M059J (cell line): ENCODE measurements around the gene BLVRB. TPM values are rescaled to one million over a fixed set of nuclear protein-coding genes. Genes with fewer than 3 reads are reported as not detected.
"Not testable (repeated sequence)": the region's sequence is repeated elsewhere in the genome, so short reads cannot be mapped to it uniquely, and the experiment has no call there.

ENCODE experiments used
- DNase-seq: peaks from one replicate; pipeline ENCODE4 v3.0.0-alpha.2; 2012; ENCODE audit warnings: low read depth
- total RNA-seq: library from RNA; depleted of rRNA; stranded (reverse); fragments of >200 nt; shearing (Covaris generic); gene quantifications from 2 replicates; pipeline ENCODE4 v1.2.3, GENCODE V29; 2014

The BLVRB gene
- total RNA-seq, 1 experiment from 2014 or later: 135 TPM

DNA sequence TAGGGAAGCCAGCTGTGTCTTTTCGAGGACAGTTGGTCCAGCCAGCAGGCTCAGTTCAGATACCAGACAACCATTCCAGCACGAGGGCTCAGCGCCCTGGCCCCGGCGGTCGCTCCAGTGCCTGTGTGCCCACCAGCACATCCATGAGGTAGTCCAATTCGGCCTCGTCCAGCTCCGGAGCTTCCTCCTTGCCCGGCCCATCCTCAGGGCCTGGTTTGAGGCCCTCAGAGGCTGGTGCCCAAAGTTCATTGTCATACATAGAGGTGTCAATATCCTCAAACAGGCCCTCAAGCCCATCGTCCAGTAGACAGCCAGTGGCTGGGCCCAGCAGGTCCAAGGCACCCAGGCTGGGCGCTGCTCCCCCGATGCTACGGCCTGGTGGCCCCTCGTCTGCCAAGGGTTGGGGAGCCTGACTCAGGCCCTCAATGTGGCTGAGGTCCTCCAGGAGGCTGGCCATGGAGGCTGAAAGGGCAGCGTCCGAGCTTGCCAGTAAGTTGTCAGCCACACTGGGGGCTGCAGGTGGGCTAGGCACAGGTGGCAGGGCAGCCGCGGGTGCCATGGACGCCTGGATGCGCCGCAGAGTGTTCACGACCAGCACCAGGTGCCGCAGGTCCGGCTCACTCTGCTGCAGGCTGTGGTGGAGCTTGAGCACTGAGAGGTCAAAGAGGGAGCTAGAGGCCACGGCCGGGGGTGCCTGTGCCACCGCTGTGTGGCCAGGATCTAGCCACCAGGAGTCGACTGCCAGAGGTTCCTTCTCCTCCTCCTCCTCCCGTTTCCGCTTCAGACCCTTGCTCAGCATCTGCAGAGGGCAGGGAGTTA is 42.6 kb downstream of the BLVRB start:
- no peak for DNase-seq

DNA sequence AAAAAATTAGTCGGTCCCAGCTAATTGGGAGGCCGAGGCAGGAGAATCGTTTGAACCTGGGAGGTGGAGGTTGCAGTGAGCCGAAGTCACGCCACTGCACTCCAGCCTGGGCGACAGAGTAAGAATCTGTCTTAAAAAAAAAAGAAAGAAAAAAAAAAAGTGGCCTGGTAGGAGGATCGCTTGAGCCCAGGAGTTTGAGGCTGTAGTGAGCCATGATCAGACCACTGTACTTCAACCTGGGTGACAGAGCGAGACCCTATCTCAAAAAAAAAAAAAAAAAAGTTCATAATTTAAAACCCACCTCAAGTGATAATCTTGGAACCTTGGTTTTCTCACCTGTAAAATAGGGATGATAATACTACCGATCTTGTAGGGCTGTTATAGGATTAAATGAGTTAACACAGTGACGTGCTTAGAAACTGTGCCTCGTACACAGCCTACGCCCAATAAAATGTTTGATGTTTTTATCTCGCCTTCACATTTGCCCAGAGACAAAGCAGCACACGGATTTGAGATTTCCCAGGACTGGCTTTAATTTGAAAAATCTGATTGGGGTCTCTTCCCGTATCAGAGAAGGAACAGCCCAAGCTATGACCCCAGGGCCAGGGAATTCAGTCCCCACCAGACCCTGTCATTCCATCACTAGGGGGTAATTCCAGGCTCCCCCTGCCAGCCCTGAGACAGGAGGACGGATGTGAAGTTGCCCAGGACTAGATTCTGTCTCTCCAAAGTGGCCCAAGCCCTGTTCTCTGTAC is 43.4 kb downstream of the BLVRB start:
- DNase-seq: no peak

DNA sequence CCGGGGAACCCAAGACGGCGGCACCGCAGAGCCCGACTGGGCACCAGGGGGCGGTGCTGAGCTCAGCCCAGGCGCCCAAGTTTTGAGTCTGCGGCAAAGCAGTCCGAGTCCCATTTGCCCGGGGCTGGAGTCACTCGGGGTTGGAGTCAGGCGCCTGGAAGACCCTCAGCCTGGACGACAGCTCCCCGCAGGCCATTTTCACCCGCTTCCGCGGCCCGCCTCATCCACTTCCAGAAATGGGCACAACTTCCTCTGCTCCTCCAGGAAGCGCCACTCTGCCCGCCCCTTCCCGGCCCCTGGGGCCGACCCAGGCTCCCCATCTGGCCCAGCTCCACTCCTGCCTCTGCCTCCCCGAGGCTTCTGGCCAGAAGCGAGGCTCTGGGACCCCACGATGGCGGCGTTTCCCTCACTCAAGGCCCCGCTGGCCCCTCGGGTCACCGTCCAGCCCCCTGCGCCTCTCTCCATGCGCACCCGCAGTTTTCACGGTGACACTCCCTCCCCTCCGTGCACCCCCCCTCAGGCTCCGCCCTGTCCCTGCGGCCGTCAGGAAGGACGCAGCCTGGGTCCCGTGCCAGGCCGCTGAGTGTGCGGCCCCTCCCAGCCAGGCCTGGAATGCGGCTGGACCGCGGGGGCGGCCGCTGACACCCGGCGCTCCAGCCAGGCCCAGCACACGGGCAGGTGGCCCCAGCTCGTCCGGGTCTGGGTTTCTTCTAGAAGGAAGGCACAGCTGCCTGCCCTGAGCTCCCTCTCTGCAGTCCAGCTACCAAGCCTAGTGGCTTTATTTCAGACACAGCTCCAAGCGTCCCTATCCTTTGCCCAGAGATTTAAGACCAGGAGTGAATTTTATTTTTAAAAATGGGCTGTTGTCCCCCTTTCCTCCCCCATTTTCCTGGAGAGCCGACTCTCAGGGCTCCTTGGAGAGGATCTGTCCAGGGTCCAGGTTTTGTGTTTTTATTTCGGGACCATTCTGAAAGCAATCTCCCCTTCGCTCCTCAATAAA is 44.5 kb downstream of the BLVRB start:
- DNase-seq: peak; percentile 94

DNA sequence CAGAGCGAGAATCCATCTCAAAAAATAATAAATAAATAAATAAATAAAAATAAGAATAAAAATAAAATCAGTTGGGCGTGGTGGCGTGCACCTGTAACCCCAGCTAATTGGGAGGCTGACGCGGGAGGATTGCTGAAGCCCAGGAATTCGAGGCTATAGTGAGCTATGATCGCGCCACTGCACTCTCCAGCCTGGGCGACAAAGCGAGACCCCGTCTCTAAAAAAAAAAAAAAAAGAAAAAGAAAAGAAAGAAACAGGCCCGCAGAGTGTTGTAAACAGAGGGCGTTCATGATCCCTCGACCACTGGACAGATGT is 45.1 kb downstream of the BLVRB start:
- no peak for DNase-seq

DNA sequence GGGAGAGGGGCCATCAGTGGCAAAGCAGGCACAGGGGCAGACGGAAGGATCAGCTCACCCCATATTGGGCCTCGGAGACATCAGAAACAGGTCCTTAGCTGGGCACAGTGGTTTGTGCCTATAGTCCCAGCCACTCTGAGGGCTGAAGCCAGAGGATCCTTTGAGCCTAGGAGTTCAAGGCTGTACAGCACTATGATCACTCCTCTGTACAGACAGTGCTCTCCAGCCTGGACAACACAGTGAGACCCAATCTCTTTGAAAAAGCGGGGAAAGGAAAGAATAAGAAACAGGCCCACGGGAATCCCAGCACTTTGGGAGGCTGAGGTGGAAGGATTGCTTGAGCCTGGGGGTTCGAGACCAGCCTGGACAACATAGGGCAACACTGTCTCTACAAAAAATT is 45.8 kb downstream of the BLVRB start:
- no peak for DNase-seq

DNA sequence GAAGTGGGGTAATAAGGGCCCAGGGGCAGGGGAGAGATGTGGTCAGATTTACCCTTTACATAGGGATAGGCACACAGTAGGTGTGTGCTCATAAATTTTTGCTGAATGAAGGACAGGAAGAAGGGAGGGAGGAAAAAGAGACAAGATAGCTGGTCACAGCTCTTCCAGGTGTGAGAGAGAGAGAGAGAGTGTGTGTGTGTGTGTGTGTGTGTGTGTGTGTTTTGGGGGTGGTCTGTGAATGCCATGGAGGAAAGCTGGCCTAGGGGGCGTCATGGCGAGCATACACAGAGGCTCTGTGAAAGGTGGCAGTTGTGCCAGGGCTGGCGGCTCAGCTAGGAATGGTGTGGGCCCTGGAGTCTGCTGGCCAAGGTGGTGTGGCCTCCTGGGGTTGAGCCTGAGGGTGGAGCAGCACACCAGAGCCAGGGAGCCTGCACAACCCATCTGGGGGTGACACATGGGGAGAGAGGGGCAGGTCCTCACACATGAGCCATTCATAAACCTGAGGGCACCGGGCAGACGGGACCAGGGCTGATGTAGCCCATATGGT is 46.4 kb downstream of the BLVRB start:
- DNase-seq: no peak

DNA sequence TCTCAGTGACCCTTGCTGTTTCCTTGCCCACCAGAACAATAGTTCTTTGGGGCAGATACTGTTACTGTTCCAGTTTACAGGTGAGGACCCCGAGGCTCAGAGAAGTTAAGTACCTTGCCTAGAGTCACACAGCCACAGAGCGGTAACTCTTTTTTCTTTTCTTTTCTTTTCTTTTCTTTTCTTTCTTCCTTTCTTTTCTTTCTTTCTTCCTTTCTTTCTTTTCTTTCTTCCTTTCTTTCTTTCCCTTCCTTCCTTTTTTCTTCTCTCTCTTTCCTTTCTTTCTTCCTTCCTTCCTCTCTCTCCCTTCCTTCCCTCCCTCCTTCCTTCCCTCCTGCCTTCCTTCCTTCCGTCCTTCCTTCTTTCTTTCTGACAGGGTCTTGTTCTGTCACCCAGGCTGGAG is 47.5 kb downstream of the BLVRB start:
- DNase-seq: no peak

DNA sequence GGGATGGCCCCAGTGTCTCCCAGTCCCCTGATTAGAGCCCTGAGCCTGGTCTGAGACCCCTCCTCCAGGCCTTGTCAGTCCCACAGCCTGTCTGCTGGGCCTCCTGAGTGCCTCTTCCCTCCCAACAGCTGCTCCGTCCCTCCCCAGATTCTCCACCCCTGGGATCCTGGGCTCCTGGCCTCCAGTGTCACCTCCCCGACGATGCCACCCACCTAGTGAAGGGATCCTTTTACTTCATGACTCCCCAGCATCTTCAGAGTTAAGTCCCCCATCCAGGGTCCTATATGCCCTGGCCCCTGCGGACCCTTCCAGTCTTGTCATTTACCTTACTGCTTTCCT is 47.9 kb downstream of the BLVRB start:
- DNase-seq: no peak

DNA sequence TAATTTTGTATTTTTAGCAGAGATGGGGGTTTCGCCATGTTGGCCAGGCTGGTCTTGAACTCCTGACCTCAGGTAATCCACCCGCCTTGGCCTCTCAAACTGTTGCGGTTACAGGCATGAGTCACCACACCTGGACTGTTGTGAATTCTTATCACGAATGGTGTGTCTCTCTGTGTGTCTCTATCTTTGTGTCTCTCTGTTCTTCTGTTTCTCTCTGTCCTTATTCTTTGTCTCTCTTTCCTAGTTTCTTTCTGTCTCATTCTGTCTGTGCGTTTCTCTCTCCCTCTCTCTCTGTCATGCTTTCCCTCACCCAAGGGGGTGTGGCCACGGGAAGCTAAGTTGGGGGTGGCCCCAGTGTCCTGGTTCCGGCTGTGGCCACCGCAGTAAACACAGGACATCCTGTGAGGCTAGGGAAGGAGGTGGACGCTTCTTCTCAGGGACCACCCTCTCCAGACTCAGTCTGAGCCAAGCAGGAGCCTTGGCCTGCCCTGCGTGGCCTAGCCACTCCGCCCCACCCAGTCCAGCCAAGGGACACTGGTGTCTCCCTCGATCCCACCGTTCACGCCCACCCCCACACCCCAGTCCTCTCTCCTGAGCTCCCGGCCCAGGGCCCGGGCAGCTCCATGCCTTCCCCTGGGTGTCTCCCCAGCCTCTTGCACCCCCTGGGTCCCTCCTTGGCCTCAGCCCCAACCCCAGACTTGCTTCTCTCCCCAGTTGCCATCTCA is 48.5 kb downstream of the BLVRB start:
- DNase-seq: peak; percentile 70

DNA sequence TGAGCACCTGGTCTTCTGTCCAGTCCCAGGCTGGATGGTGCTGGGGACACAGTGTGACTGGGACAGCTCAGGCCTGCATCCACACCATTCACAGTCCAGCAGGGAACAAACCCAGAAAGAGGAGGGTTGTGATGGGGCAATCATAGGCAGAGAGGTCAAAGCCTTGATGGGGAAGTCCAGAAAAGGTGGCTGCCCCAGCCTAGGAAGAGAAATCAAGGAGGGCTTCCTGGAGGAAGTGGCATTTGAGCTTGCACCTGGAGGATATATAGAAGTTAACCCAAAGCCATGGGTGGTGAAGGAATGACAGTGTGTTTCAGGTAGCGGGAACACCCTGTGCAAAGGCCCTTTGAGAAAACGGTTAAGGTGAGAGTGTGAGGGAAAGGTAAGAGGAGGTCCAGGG is 49.8 kb downstream of the BLVRB start:
- DNase-seq: no peak

DNA sequence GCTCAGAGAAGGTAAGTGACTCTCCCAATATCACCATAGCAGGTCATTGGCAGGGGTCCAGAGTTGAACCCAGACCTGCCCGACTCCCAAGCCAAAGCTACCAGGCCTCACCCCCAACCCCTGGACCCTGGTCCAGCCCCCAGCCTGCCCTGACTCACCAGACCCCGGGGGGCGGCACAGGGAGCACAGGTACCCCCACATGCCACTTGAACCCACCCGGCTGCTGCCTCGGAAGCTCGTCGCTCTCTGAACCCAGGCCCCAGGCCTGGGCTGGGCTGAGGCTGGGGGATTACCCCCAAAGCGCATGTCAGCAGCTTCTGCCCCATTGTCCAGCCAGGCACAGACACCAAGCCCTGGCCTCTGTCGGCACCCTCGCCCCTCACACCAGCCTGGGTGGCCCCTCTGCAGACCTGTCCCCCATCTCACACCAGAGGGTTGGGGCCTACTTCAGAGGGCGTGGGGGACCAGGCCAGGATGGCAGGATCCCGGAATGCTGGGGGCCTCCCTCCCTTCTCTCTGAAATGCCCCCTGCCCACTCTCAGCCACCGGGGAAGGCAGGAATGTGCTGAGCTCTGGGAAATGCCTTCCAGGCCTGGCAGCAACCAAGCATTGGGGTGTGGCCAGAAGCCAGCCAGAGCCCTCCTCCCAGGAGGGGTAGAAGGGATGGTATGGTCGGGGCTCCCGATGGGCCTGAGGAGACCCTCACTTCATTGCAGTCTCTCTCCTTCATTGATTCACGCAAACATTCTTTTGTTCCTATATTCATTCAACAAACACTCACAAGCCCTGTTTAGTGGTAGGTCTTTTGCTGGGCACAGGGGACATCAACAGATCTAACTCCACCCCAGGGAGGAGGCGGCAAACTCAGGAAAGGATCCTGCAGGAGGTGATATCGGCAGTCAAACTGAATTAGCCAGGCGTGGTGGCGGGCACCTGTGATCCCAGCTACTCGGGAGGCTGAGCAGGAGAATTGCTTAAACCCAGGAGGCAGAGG is 50.7 kb downstream of the BLVRB start:
- DNase-seq: no peak

DNA sequence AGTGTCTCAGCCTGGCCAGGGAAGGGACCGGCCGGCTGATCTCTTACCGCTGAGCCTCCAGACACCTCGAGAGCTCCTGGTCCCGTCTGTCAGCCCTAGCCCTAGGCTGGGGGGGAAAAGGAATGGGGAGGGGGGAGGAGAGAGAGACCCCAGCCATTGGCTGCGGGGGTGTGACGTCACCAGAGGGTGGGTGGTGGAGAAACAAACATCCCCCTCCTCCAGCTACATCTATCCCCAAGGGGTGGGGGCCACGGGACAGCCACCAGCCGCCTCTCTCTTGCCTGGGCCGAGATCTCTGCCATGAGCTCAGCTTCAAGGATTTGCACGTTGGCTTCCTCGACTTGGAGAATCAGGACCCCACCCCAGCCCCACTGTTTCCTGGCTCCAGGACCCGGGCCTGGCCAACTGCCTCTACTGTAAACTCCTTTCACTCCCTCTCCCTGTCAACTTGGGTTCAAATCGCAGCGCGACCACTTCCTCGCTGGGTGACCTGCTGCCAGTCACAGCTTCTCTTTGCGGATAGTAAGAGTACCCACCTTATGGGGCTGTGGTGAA is 52.2 kb downstream of the BLVRB start, which contains the start of gene PRX:
TSS of gene PRX (minus strand) at position 88 of the 555 bp plus-strand sequence. CDS start 5,446 bp downstream, outside the sequence.
- no peak for DNase-seq

DNA sequence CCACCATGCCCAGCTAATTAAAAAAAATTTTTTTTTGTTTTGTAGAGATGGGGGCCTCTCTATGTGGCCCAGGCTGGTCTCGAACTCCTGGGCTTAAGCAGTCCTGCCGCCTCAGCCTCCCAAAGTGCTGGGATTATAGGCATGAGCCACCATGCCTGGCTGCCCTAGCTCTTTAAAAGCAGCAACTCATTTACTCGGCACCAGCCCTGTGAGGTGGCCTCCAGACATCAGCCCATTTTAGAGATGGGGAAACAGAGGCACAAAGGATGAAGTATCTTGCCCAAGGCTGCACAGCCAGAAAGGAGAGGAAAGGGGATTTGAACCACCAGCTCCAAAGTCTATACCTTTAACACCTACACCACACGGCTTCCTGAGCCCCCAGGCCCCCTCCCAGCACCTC is 52.7 kb downstream of the BLVRB start:
- DNase-seq: no peak

DNA sequence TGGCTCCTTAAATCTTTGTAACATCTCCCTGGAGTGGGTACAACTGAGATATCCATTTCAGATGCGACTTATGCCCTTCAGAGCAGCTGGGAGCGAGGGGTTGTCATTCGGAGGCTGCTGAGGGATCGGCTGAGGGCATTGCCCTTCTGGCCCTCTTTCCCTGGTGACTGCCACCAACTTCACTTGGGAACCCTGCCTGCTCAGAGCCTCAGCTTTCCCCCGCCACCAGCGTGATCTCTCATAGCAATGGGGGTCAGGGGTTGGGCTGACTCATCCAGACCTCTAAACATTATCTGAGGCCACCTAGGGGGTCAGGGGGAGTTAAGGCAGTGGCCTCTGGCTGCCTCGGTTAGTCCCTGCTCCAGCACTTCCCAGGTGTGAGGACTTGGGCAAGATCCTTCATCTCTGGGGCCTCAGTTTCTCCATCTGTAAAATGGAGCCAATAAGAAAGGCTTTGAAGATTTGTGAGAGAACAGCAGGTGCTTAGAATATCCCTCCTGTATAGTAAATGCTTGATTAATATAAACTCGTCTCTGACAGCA is 53.5 kb downstream of the BLVRB start:
- DNase-seq: no peak

DNA sequence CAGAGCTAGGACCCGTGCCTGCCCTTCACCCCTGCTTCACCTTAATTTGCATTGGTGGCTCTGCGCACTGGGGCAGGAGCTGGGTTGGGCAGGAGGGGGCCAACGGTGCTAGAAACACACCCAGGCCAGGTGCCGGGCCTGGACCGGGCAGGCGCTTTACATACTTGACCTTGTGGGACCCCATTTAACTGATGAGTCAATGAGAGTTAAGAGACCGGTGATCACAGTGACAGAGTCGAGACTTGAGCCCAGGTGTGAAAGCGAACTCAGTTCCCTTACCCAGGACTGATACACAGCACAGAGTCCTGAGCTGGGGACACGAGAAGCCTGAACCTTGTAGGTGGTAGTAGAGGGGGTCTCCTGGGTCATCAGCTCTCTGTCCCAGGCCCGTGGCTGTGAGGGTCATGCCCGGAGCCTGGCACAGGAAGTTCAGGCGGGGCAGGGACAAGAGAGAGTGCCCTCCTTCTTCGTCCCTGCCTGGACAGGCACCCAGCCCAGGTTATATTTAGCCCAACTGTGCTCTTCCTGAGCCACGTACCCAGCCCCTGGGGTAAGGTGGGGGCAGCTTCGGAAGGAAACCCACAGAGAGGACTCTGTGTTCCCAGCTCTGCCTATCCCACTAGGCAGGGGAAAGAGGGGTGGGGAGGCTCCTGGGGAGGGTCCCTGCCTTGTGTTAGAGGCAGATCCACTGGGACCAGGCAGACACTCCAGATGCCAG is 54.3 kb downstream of the BLVRB start:
- no peak for DNase-seq

DNA sequence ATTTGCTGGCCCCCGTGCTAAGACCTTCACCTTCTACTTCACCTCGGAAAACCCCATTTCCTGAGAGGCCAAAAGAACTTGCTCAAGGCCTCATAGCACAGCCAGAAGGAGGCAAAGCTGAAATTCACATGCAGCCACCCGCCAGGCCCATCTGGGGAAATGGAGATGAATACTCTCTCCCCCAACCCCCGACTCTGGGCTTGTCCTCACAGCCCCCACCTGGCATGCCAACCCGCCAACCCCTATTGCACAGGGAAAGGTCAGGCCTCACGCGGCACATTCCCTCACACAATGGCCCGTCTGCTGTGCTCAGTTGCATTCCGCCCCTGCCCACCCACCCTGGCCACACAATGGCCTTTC is 55.5 kb downstream of the BLVRB start:
- DNase-seq: no peak

DNA sequence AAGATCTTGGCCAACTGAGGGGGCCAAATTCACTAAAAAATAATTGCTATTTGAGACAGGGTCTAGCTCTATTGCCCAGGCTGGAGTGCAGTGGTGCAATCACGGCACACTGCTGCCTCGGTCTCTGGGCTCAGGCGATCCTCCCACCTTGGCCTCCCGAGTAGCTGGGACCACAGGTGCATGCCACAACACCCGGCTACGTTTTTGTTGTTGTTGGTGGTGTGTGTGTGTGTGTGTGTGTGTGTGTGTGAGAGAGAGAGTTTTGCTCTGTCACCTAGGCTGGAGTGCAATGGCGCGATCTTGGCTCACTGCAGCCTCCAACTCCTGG is 57.0 kb downstream of the BLVRB start:
- DNase-seq: not testable (repeated sequence)

DNA sequence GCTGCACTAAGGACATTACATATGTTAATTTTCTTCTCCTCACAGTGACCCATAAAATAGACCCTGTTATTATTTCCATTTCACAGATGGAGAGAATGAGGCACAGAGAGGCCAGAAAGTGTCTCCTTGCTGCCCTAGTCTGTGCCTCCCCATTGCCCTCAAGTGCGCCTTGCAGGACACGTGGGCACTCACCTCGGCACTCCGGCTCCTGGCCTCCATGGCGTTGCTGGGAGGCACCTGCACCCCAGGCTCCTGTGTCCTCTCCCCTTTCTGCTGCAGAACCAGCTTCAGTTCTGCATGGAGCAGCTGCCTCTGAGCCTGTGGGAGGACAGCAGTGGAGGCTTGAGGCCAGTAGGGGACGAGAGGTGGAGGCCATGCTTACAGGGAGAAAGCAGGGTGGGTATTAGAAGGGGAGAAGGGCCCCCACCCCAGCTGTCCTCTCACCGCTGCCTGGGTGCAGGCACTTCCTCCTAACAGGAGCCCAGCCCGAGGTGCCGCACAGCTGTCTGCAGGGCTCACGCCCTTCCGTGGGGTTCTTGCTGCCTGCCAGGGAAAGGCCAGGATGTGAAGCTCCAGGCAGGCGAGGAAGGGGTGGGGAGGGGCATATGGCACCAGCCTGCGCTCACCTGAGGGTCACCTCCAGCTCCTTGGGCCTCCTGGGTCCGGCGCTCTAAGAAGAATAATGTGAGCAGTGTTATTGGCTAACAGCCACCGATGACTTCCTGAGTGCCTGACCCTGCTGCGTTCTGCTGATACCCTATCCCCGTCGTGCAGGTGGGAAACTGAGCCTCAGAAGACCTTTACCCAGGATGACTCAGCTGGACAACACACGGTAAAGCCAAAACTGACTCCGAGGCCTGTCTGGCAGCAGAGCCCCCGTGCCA is 57.6 kb downstream of the BLVRB start:
- no peak for DNase-seq
